T follicular helper cell (primary cell): ENCODE measurements around the gene OPTN.
"Not testable (repeated sequence)": the region's sequence is repeated elsewhere in the genome, so short reads cannot be mapped to it uniquely, and the experiment has no call there.

Experiments used
- DNase-seq: peaks from one replicate; pipeline ENCODE4 v3.0.0-alpha.2; 2020; ENCODE audit warnings: low read depth
- total RNA-seq, 2 experiments: gene quantifications; one replicate each; lab custom pipeline; 2026; lab: John Stamatoyannopoulos, UW

OPTN gene
- total RNA-seq = 82.8 to 204 reads per million in 2 experiments

DNA sequence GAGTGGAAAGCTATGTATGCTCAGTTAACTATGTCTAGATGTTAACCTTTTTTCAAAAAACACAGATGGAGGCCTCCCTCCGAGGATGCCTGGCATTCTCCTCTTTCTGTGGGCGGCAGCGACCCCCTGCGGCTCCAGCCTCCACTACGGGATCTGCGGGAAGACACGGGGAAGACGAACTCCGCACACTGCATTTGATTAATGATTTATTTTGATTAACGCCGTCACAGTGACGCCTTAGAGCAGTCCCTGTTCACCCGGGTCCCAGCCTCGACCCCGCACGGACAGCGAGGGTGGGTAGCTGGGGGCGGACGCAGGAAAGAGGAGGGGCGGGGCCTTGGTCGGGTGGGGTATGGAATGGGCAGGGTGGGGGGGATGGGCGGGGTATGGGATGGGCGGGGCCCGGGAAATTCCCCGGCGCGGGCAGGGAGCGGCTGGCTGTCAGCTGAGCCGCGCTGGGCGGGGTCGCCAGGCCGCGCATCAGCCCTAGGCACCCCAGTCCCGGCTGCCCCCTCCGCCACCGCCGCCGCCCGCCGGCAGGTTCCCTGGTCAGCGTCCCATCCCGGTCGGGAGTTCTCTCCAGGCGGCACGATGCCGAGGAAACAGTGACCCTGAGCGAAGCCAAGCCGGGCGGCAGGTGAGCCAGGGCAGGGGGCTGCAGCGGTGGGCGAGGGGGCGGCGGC lies at the start of gene OPTN:
OPTN (plus strand) TSS at position 498 of the 683 bp plus-strand sequence. CDS start 8,960 bp downstream, outside the sequence.
- DNase-seq = peak; percentile 74

DNA sequence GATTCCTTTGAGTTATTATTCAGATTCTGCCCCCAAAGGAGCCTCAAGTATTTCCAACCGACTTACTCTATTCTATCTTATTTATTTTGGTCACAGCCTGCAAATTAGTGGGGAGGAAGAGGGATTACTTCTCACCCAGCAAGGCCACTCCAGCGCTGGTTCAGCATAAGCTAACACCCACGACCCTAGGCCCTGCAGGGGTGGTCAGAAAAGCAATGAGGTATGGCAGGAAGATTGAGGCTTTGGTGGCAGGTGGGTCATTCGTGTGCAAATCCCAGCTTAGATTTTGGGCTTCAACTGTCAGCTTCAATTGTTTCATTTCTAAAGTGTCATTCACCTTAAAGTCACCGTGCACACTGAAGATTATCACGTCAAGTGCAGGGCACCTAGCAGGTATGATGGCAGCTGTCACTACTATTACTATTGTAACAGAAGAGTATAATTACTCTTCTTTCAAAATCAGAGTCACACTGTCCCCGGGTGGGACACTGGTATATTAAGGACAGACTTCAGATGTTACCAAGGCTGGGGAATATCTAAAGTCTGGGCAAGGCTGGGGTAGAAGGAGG lies 48.8 kb upstream of the OPTN start:
- DNase-seq = no peak

DNA sequence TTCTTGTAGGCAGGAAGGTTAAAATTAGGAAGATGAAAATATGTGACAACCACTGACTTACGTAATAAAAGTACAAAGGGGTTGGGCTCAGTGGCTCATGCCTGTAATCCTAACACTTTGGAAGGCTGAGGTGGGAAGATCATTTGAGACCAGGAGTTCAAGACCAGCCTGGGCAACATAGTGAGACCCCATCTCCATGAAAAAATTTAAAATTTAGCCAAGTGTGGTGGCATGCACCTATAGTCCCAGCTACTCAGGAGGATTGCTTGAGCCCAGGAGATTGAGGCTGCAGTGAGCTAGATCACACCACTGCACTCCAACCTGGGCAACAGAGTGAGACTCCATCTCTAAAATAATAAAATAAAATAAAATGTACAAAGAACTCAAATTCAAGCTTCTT lies 46.8 kb upstream of the OPTN start:
- DNase-seq = not testable (repeated sequence)

DNA sequence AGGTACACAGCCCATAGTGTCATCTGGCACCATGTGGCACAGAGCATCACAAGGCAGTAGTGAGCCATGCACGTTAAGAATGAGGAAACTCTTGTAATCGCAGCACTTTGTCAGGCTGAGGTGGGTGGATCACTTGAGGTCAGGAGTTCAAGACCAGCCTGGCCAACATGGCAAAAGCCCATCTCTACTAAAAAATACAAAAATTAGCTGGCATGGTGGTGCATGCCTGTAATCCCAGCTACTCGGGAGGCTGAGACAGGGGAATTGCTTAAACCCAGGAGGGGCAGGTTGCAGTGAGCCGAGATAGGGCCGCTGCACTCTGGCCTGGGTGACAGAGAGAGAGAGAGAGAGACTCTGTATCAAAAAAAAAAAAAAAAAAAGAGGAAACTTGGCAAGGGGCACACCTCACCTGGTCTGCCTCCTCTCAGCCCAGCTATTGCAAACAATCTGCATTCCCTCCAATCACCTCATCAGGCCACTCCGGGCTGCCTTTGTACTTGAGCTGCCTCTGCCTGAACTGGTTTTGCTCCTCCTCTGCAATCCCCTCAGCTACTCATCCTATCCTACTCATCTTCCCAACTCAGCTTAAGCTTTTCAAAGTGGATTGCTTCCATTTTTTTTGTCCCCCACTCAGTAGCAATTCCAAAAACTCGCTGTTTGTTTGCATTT lies 46.0 kb upstream of the OPTN start:
- no peak for DNase-seq

DNA sequence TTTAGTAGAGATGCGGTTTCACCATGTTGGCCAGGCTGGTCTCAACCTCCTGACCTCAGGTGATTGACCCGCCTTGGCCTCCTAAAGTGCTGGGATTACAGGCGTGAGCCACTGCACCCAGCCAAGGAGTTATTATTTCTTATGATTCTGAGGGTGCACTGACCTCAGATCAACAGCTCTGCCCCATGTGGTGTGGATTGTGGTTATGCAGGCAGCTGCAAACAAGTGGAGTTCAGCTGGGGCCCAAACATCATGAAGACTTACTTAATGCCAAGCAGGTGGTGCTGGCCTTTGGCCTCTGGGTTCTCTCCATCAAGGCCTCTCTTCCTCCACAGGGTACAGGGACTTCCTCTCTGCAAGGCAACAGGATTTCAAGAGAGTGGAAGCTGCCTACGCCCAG lies 45.1 kb upstream of the OPTN start:
- DNase-seq = no peak

DNA sequence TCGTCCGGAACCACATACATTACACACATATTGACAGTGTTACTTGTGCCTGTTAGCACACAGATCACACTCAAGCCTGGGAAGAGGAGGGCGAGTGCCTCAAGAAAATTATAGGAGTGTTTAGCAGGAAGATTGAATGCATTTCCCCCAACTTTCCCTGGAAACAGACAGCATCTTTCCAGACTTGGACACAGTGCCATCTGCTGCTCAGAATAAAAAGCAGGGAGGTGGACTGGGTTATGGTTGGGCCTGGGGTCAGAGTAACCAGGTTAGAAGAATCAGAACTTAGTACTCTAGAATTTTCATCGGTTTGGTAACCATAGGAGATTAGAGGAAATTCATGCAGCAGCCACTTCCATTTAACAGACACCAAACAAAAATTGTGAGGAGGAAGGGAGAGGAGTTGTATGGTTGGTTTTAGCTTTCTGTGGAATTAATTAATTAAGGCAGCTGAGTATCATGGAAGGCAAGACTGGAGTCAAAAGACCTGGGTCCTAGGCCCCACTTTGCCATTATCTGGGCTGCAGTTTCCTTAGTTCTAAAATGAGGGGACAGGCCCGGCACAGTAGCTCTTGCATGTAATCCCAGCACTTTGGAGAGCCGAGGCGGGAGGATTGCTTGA lies 43.4 kb upstream of the OPTN start:
- no peak for DNase-seq

DNA sequence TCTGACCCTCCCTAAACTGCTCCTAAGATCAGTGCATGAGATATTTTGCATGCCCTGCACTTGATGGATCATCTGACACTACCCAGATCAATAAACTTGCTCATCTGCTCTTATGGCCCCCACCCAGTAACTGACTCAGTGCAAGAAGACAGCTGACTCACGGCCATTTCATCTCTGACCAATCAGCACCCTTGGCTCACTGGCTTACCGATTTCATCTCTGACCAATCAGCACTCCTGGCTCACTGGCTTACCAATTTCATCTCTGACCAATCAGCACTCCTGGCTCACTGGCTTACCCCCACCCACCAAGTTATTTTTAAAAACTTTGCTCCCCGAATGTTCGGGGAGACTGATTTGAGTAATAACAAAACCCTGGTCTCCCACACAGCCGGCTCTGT lies 37.2 kb upstream of the OPTN start:
- DNase-seq = no peak

DNA sequence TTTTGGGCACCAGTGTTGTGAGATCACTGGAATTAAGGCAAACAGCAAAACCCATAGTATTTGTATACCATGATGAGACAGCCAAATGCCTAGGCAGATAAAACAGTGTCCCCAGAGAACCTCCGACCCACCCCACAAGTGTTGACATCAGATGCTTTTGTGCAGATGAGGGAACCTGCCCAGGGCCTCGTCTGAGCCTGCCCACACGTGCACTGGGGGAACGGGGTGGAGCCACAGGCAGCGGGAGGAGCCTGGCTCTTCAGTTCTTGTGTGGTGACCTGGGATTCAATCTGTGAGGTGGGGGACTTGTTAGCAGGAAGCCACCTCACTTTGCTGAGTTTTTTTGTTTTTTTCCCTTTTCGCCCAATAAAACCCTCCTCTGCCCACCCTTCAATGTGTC lies 33.4 kb upstream of the OPTN start:
- no peak for DNase-seq

DNA sequence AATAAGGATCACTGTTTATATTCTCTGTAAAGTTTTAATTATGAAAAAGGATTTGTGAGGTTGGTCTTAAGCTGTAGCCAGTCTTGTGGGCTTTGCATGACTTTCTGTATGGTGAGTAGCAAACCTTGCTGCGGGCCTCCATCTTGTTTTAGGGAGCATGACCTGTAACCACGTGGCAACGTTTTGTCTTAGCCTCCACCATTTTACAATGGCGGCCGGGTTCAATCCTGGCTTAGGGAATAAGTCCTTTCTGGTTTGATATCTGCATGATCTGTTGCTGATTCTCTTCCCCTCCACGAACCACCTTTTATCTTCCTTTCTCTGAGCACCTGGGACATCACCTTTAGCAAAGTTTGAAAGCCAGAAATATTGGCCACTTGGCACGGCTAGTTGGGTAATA lies 32.5 kb upstream of the OPTN start:
- no peak for DNase-seq

DNA sequence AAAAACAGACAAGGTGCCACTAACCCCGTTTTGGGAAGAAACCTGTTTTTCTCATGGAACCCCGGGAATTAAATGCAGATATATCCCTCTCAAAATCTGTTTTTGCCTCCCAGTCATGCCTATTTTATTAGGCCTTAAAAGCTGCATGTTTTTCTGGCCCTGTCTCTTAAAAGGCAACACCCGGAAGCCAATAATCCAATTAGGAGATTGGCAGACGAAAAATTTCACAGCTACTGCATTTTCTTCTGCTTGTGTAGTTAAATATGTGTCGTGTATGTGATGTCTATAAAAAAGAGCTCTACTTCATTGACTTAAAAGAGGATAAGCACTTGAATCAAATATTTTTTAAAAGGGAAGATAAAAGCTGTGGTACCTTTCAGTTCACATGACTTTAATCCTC lies 31.9 kb upstream of the OPTN start:
- no peak for DNase-seq

DNA sequence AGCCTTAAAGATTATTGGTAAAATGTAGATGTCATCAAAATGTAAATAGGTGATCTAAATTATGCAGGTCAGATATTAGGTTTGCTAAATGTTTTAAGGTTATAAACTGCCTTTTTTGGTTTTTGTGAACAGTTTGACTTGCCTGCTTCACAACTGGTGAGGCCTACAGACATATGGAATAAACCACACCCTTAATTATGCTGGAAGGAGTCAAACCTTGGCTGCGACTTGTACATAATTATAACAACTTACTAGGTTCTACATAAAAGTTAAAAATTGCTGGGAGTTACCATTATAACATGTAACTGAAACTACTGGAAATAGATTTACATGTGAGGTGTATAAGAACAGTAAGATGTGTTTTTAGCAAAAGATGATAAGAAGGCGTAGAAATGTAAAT lies 31.5 kb upstream of the OPTN start:
- DNase-seq = no peak

DNA sequence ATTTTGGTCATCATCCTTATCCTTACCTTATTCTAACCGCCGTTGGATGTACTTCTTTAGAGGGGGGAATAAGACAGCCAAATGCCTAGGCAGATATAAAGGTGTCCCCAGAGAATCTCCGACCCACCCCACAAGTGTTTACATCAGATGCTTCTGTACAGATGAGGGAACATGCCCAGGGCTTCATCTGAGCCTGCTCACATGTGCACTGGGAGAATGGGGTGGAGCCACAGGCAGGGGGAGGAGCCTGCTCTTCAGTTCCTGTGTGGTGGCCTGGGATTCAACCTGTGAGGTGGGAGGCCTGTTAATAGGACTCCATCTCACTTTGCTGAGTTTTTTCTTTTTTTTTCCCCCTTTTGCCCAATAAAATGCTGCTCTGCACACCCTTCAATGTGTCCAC lies 27.6 kb upstream of the OPTN start:
- DNase-seq = no peak

DNA sequence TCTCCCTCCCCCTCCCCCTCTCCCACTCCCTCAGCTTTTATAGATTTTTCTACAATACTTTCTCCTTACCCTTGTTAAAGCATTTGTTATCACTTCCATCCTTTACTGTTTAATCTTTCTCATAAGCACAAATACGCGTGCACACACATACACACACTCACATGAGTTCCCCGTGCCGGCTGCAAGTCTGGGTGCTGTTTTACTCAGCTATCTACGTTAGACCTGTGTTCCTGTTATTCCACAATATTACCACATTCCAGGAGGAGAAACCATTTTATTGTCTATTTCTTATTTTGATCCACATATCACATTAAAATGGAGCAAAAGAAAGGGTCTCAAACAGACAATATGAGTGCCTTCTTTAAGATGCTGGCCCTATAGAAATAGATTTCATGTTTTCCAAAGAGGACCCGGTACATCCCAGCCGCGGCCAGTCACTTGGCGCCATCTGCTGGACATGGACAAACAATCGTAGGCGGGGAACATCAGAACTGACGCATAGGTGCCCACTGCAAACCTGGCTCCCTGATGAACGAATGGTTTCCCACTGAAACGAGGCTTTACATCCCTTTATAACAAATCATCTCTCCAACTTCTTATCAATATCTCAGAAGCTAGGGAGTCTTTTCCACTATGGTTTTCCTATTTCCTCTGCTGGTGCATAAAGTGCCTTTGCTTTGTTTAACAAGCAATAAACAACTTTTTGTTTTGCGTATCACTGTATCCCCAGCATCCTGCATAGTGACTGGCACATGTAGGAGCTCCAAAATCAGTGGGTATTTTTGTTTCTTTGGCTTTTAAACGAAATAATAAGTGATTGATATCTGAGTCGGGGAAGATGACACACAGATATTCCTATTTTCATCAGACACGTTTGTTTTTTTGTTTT lies 25.2 kb upstream of the OPTN start:
- peak; percentile 15 for DNase-seq

DNA sequence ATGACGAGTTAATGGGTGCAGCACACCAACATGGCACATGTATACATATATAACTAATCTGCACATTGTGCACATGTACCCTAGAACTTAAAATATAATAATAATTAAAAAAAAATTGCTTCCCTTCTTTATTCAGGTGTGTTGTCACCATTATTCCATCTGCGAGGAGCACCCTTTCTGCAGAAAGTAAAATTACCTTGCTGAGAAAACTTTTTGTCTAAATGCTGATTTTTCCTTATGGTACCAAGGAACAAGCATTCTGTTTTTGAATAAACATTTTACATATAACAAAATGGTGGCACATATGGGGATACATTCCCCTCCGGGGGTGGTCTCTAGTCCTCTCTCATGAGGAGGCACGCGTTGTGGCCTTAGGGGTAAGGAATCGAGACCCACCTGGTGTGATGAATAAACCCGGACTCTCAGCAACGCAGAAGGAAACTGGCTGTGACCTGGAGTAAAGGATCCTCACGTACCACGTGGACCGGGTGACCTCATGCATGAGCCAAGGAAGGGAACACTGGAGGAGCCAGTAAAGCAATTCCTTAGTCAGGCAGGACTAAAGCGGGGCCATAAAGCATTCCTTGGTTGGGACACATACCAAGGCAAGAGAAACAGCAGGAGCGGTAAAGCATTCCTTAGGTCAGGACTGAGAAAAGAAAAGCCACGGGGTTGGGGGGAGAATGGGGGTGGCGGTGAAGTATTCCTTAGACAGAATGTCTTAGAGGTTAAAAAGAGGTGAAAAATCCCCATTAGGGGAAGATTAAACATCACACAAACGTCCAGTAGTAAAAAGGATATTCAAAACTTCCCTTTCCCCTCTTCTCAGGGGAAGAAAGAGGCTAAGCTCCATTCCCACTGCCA lies 20.8 kb upstream of the OPTN start:
- no peak for DNase-seq

DNA sequence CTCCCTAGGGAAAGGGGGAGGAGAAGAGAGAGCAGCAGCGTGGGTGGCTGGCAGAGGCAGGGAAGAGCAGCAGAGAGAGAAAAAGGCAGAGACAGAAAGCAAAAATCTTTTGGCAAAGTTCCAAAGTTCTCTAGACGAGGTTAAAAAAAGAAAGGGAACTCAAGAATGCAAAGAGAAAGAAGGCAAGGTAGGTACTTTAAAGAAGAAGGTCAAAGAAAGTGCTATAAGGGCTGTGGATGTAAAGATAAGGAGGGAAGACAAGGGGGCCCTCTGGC lies 20.2 kb upstream of the OPTN start:
- no peak for DNase-seq

DNA sequence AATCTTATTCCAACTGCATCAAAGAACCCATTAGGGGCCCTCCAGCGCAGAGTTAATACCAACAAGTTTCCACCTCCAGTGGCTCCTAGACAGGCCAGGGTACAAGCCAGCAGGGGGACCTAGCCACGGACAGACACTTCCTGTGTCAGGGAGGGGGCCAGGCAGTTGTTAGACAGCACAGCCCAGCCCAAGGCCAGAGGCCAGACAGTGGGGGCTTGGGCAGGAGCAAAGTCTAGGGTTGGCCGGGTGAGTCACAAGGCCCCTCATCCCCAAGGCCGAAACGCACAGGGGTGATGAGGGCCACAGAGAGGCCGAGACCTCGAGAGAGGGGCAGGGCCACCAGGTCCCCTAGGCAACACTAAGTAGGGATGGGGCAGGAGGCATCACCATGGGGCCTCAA lies 19.3 kb upstream of the OPTN start:
- no peak for DNase-seq

DNA sequence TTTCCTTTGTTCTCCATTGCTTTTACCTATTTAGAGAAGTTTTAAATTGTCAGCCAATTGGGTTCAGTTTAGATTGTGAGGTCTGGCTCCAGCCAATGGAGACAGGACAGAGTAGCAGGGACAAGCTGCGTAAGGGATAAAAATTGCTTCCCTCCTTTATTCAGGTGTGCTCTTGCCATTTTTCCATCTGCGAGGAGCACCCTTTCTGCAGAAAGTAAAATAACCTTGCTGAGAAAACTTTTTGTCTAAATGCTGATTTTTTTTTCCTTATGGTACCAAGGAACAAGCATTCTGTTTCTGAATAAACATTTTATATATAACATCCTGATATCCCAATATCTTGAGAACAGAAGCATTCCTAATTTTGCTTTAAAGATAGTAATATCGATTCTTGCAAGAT lies 16.3 kb upstream of the OPTN start:
- DNase-seq = not testable (repeated sequence)

DNA sequence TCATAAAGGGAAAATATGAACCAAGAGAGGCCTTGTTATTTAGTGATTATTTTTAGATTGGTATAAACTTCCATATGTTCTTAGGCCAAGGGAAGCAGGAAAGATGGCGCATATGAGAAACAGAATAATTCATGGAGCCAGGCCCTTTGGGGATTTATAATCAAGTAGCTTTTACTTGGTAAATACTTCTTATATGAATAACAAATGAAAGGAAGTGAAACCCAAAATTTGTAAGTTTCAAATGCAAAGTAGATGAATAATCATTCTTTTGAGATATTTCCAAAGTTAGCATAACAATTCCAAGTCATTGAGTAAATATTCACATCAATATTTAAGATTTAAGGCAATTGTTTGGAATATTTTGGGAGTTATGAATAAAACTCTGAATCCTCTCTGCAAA lies 13.9 kb upstream of the OPTN start:
- DNase-seq = no peak

DNA sequence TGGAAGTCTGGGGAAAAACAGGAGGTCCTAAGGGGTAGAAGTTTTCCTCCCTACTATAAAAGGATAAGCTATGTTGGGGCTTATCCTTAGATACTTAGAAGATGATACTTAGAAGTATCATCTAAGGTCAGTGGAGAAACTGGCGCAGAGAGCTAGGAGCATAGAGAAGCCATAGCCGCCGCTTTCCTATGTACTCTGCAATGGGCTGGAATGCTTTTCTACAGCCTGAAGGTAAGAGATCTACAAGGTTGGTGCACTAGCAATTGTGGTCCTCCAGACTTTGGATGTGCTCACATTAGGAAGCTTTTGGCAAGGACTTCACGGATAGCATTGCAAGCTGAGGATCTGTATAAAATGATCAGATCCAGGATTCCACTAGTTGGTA lies 12.4 kb upstream of the OPTN start:
- no peak for DNase-seq

DNA sequence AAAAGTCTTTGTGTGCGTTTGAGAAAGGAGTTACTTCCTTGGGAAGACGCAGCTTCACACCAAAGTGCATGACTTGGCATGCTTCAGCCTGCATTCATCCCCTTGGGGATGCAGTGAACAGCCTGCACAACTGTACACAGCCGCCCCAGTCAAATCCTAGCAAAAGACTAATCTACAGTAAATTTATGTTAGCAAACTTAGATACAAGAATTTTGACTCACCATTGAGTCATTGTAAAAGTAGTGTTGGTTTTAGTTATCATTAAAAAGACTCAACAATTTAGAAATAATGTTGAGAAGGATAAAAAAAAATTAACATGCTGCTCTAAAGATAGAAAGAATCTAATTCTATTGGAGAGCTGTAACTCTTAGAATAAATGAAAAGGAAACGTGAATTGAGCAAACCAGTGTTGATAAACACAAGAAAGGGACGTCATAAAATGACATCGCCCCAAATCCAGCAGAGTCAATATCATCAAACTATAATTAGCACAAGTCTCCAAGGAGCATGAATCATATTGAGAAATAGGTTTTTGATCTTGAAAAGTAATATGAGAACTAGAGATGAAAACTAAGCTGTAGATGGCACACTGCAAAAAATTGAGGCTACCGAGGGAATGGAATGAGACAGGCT lies 11.9 kb upstream of the OPTN start:
- DNase-seq = no peak

DNA sequence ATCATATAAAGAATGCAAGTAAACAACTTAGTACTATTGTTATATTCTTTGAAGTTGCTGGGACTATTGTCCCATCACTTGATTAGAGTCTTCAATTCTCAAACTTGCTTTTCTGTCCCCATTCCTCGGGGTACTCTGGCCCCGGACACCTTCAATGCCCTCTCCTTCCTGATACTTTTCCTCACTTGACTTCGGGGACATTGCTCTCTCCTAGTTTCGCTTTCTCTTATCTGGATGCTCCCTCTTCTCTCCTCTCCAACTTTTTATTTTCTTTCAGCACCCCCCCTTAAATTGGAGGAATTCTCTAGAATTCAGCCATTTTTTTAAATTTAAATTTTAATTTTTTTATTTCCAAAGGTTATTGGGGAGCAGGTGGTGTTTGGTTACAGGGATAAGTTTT lies 10.6 kb upstream of the OPTN start:
- DNase-seq = no peak
